GM10248 (cell line): ENCODE measurements around the gene ZFYVE16.
"Not testable (repeated sequence)": the region's sequence is repeated elsewhere in the genome, so short reads cannot be mapped to it uniquely, and the experiment has no call there.

Source experiments
- CTCF ChIA-PET: fragments of 300-600 bp; sonication (Branson Sonifier 250); formaldehyde crosslinking; extraction: SDS; loops from one replicate; lab custom pipeline; 2021; ENCODE audit warnings: antibody characterized with exemption; lab: Yijun Ruan, JAX
- POLR2A ChIA-PET: fragments of 350-650 bp; sonication (Branson Sonifier 250); formaldehyde crosslinking; extraction: SDS; loops from one replicate; lab custom pipeline; 2020; ENCODE audit warnings: antibody characterized with exemption; lab: Yijun Ruan, JAX
- DNase-seq: peaks from one replicate; pipeline ENCODE4 v3.0.0; 2012; ENCODE audit errors: extremely low spot score
- CTCF ChIP-seq: IDR thresholded peaks from 2 replicates; pipeline ENCODE4 v1.5.1; 2012; ENCODE audit warnings: mild to moderate bottlenecking, low read depth; ENCODE audit errors: extremely low read depth, missing control alignments, control extremely low read depth

Gene ZFYVE16

DNA sequence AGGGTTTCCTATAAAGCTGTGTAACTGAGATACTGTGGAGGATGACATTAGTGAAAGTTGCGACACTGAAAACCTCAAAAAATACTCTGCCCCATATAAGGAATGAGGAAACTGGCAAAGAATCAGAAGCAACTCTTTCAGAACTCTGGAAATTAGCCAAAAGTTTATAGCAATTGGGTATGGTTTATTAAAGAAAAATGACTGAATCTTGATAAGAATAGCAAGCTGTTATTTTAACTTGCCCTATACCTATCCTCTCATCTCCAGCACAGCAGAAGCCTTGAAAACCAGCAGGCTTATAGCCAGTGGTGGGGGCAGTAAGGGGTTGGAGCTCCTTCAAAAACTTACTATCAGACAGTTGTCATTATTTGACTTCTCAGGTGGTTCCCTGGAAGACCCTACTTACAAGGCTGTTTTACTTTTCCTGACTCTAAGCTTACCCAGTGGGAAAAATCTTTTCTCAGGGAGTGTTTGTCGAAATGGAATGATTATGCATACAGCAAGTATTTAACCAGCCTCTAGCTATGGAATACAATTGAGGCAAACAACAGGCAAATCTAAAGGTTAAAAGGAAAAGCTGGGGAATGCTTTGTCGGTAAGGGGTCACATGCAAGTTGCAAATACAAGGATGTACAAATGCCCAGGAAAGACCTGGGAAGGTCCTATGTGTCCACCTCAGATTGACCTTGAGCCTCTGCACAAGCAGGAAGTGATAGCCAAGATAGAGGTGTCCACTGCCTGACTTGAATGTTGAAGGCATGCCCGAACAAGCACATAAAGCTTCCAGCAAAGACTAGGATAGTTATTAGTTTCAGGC is 59.0 kb downstream of the ZFYVE16 start:
- no peak for TF ChIP-seq CTCF
- no peak for DNase-seq
- POLR2A ChIA-PET, result no interaction called here
- CTCF ChIA-PET, result interaction anchor here (1.9 kb wide), 1 partner anchor 14 kb away, joined by 6 read pairs; no protein-coding TSS in a partner anchor

GRCh38 chr5:80468131-80468530 is 60.3 kb downstream of the ZFYVE16 start:
- TF ChIP-seq CTCF, result no peak
- no peak for DNase-seq
- ChIA-PET CTCF (no interaction called here), POLR2A (no interaction called here)

DNA sequence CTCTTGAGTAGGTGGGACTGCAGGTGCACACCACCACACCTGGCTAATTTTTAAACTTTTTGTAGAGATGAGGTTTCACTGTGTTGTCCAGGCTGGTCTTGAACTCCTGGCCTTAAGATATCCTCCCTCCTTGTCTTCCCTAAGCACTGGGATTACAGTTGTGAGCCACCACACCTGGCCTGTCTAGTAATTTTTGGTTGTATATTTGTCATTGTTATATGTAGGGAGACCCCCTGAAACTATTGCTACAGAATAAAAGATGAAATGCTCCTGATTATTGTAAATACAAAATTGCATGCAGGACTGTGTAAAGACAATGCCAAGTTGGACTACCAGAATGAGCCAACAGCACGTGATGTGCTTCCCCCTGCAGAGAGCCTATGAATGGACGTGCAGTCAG is 62.8 kb downstream of the ZFYVE16 start:
- DNase-seq, CTCF ChIA-PET, POLR2A ChIA-PET: not testable (repeated sequence)

- ChIA-PET CTCF (no interaction called here), POLR2A (no interaction called here)
- DNase-seq, result no peak
- TF ChIP-seq CTCF, result no peak
Measured at GRCh38 chr5:80474929-80475328, 67.1 kb downstream of the ZFYVE16 start.

GRCh38 chr5:80479713-80480112 is 71.8 kb downstream of the ZFYVE16 start:
- ChIA-PET POLR2A (no interaction called here), CTCF (interaction anchor here (0.6 kb wide), 1 partner anchor 23 kb away, joined by 3 read pairs; no protein-coding TSS in a partner anchor)
- TF ChIP-seq CTCF, result no peak
- DNase-seq, result no peak

DNA sequence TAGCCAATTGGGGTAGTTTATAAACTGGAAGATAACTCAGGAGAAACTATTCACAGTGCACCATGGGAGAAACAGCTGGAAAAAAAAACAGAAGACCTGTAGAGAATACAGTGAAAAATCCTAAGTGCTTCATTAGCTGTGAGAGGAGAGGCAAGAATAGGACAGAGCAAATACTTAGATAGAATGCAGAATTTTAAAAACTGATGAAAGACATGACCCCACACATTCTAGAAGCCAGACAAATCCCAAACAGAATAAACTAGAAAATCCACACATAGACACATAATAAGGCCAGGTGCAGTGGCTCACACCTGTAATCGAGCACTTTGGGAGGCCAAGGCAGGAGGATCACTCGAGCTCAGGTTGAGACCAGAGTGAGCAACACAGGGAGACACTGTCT is 72.5 kb downstream of the ZFYVE16 start:
- ChIA-PET CTCF (interaction anchor here (0.6 to 2.2 kb wide), 3 partner anchors 14 to 192 kb away, joined by 3 to 9 read pairs (median 6); no protein-coding TSS in a partner anchor), POLR2A (no interaction called here)
- TF ChIP-seq CTCF, result no peak
- DNase-seq, result no peak
